Stromal cell of bone marrow (primary cell): ENCODE results near the gene MIA.
A peak's percentile ranks its signal among the peaks of the same experiment; 100 is the strongest.
"Not testable (repeated sequence)": the region's sequence is repeated elsewhere in the genome, so short reads cannot be mapped to it uniquely, and the experiment has no call there.

Source experiments
- DNase-seq: peaks from one replicate; pipeline ENCODE4 v3.0.0-alpha.2; 2012; ENCODE audit warnings: low read depth

Gene MIA

GRCh38 chr19:40780582-40780981 lies 5.3 kb downstream of the MIA start:
- DNase-seq: no peak

GRCh38 chr19:40781140-40781539 lies 5.8 kb downstream of the MIA start:
- no peak for DNase-seq

GRCh38 chr19:40783711-40784110 lies 8.4 kb downstream of the MIA start:
- DNase-seq: no peak

GRCh38 chr19:40784146-40784545 lies 8.8 kb downstream of the MIA start:
- not testable (repeated sequence) for DNase-seq

- DNase-seq: no peak
Observed at GRCh38 chr19:40785526-40785925, 10.2 kb downstream of the MIA start.

- DNase-seq: no peak
Observed at GRCh38 chr19:40786060-40787037, 11.0 kb downstream of the MIA start.

- no peak for DNase-seq
Observed at GRCh38 chr19:40791349-40791748, 16.0 kb downstream of the MIA start.

- no peak for DNase-seq
Observed at GRCh38 chr19:40791996-40792395, 16.7 kb downstream of the MIA start.

GRCh38 chr19:40797166-40797962 lies 22.0 kb downstream of the MIA start:
- no peak for DNase-seq

- no peak for DNase-seq
Observed at GRCh38 chr19:40797963-40798682, 22.8 kb downstream of the MIA start.

GRCh38 chr19:40798683-40799557 lies 23.6 kb downstream of the MIA start, which contains the start of gene EGLN2:
EGLN2 (plus strand) TSS chr19:40799191; CDS start chr19:40800573, 1,382 bp downstream.
- peak; percentile 100 for DNase-seq

- no peak for DNase-seq
Observed at GRCh38 chr19:40799558-40800338, 24.4 kb downstream of the MIA start.

- DNase-seq: no peak
Observed at GRCh38 chr19:40800339-40800996, 25.1 kb downstream of the MIA start.

- DNase-seq: no peak
Observed at GRCh38 chr19:40800997-40801377, 25.7 kb downstream of the MIA start.

GRCh38 chr19:40801426-40802299 lies 26.3 kb downstream of the MIA start:
- DNase-seq: no peak

GRCh38 chr19:40802300-40803169 lies 27.2 kb downstream of the MIA start:
- no peak for DNase-seq

GRCh38 chr19:40803170-40803856 lies 28.0 kb downstream of the MIA start:
- DNase-seq: no peak
